Muscle layer of duodenum (tissue), 2 donors: ENCODE measurements around the gene ABCG2.

Experiments used
- H3K27ac ChIP-seq: one replicate; pipeline ENCODE4 v1.7.0; 2013; ENCODE audit warnings: mild to moderate bottlenecking, low read length
- H3K27me3 ChIP-seq: one replicate; pipeline ENCODE4 v1.7.0; 2013; ENCODE audit warnings: low read depth, mild to moderate bottlenecking, control low read depth, low read length
- H3K36me3 ChIP-seq, 2 donors: one replicate each; pipeline ENCODE4 v1.7.0; 2013; ENCODE audit warnings: low read length in 2 of 2, control low read depth in 1 of 2, mild to moderate bottlenecking in 1 of 2; ENCODE audit not compliant: insufficient read depth in 2 of 2, control insufficient read depth in 1 of 2
- H3K4me1 ChIP-seq, 2 donors: one replicate each; pipeline ENCODE4 v1.7.0; 2013; ENCODE audit warnings: low read length in 2 of 2, mild to moderate bottlenecking in 2 of 2, control low read depth in 1 of 2, moderate library complexity in 1 of 2; ENCODE audit not compliant: insufficient read depth in 2 of 2, control insufficient read depth in 1 of 2
- H3K4me3 ChIP-seq, 2 donors: one replicate each; pipeline ENCODE4 v1.7.0; 2013; ENCODE audit warnings: low read length in 2 of 2, low read depth in 1 of 2, mild to moderate bottlenecking in 1 of 2
- H3K9me3 ChIP-seq, 2 donors: one replicate each; pipeline ENCODE4 v1.7.0; 2013; ENCODE audit warnings: low read length in 2 of 2, control low read depth in 1 of 2, mild to moderate bottlenecking in 1 of 2; ENCODE audit not compliant: control insufficient read depth in 1 of 2
- donor health status: healthy.

ABCG2 gene

DNA sequence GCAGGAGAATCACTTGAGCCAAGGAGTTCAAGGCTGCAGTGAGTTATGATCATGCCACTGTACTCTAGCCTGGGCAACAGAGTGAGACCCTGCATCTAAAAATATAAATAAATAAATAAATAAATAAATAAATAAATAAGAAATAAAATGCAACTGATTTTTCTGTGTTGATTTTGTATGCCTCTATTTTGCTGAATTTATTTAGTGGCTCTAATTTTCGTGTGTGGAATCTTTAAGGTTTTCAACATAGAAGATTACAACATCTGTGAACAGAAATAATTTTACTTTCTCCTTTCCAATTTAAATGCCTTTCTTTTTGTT is 30.9 kb upstream of the ABCG2 start:
- no peaks in the 10 kb centered on the region for H3K9me3 ChIP-seq

GRCh38 chr4:88188738-88189417 is 30.4 kb upstream of the ABCG2 start:
- Histone ChIP-seq H3K4me3 (no peak overlapping the region), H3K27me3 (no peaks in the 10 kb centered on the region), H3K27ac (no peak overlapping the region), H3K4me1 (no peaks in the 10 kb centered on the region), H3K9me3 (no peaks in the 10 kb centered on the region), H3K36me3 (no peaks in the 10 kb centered on the region)

More for the DNA sequence above, 30.9 kb upstream of the ABCG2 start:
- Histone ChIP-seq H3K27me3 (no peaks in the 10 kb centered on the region), H3K4me3 (no peak overlapping the region), H3K27ac (no peak overlapping the region), H3K4me1 (no peaks in the 10 kb centered on the region), H3K36me3 (no peaks in the 10 kb centered on the region)

DNA sequence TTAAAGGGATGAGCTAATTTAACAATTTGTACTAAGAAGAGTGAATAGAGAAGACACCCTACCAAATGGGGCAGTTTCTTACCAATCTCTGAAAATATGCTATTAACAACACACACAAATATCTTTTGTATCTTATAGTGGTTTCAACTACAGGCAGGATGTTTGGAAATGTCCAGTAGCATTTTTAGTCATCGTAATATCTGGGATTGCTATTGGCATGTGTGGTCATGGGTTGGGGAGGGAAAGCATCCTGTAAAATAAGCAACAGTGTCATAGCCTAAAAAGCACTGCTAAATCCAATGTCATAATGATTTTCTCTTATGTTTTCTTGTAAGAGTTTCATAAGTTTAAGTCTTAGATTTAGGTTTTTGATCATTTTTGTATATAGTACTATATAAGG is 29.3 kb upstream of the ABCG2 start:
- H3K36me3 ChIP-seq: no peaks in the 10 kb centered on the region
- no peaks in the 10 kb centered on the region for H3K4me1 ChIP-seq
- H3K9me3 ChIP-seq: no peaks in the 10 kb centered on the region
- H3K4me3 ChIP-seq: no peak overlapping the region
- H3K27ac ChIP-seq: no peak overlapping the region
- no peaks in the 10 kb centered on the region for H3K27me3 ChIP-seq

GRCh38 chr4:88185906-88186305 is 27.5 kb upstream of the ABCG2 start:
- Histone ChIP-seq H3K27me3 (no peaks in the 10 kb centered on the region), H3K4me3 (no peak overlapping the region), H3K9me3 (no peaks in the 10 kb centered on the region), H3K36me3 (no peaks in the 10 kb centered on the region), H3K4me1 (no peaks in the 10 kb centered on the region), H3K27ac (no peak overlapping the region)

- H3K36me3 ChIP-seq: no peaks in the 10 kb centered on the region
- H3K4me1 ChIP-seq: no peaks in the 10 kb centered on the region
- H3K27me3 ChIP-seq: no peaks in the 10 kb centered on the region
- H3K27ac ChIP-seq: no peak overlapping the region
- H3K9me3 ChIP-seq: no peaks in the 10 kb centered on the region
- H3K4me3 ChIP-seq: no peak overlapping the region
Observed at GRCh38 chr4:88179261-88179660, 20.8 kb upstream of the ABCG2 start.

- Histone ChIP-seq H3K4me3 (no peak overlapping the region), H3K27me3 (no peaks in the 10 kb centered on the region), H3K4me1 (no peaks in the 10 kb centered on the region), H3K9me3 (no peaks in the 10 kb centered on the region), H3K36me3 (no peaks in the 10 kb centered on the region), H3K27ac (no peak overlapping the region)
Observed at GRCh38 chr4:88178626-88179231, 20.3 kb upstream of the ABCG2 start.

DNA sequence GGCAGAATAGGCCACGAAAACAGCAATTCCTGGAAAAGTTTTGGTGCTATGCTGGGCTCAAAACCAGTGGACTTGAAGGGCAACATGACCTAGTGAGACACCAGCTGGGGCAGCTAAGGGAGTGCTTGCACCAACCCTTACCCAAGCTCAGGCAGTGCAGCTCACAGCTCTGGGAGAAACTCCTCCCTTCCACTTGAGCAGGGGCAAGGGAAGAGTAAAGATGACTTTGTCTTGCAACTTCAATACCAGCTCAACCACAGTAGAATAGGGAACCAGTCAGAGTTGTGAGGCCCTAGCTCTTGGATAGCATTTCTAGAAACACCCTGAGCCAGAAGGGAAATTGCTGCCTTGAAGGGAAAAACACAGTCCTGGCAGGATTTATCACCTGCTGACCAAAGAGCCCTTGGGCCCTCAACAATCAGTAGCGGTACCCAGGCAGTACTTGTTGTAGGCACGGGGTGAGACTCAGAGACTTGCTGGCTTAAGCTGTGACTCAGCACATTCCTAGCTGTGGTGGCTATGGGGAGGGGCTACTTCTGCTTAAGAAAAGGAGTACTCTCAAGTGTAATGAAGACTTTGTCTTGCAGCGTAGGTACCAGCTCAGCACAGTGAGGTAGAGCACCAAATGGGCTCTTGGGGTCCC is 19.7 kb upstream of the ABCG2 start:
- H3K4me1 ChIP-seq: no peaks in the 10 kb centered on the region
- H3K9me3 ChIP-seq: no peaks in the 10 kb centered on the region
- no peak overlapping the region for H3K4me3 ChIP-seq
- no peaks in the 10 kb centered on the region for H3K36me3 ChIP-seq
- H3K27me3 ChIP-seq: no peaks in the 10 kb centered on the region
- H3K27ac ChIP-seq: no peak overlapping the region

GRCh38 chr4:88172987-88173386 is 14.5 kb upstream of the ABCG2 start:
- H3K9me3 ChIP-seq: no peaks in the 10 kb centered on the region
- H3K27me3 ChIP-seq: no peaks in the 10 kb centered on the region
- H3K4me1 ChIP-seq: no peaks in the 10 kb centered on the region
- H3K27ac ChIP-seq: no peak overlapping the region
- H3K4me3 ChIP-seq: no peak overlapping the region
- no peaks in the 10 kb centered on the region for H3K36me3 ChIP-seq

DNA sequence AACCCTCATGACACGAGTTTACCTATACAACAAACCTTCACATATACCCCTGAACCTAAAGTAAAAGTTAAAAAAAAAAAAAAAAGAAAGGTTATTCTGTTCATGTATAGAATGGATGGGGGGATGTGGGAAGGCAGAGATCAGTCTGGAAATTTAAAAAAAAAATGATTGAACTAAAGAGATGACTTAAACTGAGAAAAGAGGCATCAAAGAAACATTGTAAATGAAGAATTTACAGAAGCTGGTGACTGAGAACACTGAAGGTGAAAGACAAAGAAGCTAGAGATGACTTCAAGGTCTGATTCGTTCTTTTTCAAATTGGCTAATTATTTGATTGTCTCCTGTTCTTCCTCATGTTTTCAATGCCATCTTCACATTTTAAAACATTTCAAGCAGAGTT is 12.8 kb upstream of the ABCG2 start:
- no peaks in the 10 kb centered on the region for H3K4me1 ChIP-seq

DNA sequence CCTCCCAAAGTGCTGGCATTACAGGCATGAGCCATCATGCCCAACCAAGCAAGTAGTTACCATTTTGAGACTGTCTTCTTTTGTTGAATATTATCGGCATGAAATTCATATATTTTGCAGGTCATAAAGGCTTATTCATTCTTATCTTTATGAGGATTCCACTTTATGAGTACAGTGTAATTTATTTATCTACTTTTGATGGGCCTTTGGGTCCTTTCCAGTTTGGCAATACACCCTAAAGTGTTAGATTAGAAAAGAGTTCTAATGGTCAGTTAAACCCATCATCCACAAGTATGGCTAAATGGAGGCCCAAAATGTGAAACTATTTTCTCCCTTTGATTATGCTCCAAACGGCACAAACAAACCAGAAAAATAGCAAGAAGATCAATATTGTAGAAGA is 10.9 kb upstream of the ABCG2 start:
- Histone ChIP-seq H3K4me1 (no peaks in the 10 kb centered on the region), H3K27ac (no peak overlapping the region), H3K4me3 (no peak overlapping the region), H3K9me3 (no peaks in the 10 kb centered on the region), H3K27me3 (no peaks in the 10 kb centered on the region), H3K36me3 (no peaks in the 10 kb centered on the region)

More for the DNA sequence above, 12.8 kb upstream of the ABCG2 start:
- Histone ChIP-seq H3K27me3 (no peaks in the 10 kb centered on the region), H3K9me3 (no peaks in the 10 kb centered on the region), H3K36me3 (no peaks in the 10 kb centered on the region), H3K4me3 (no peak overlapping the region), H3K27ac (no peak overlapping the region)

DNA sequence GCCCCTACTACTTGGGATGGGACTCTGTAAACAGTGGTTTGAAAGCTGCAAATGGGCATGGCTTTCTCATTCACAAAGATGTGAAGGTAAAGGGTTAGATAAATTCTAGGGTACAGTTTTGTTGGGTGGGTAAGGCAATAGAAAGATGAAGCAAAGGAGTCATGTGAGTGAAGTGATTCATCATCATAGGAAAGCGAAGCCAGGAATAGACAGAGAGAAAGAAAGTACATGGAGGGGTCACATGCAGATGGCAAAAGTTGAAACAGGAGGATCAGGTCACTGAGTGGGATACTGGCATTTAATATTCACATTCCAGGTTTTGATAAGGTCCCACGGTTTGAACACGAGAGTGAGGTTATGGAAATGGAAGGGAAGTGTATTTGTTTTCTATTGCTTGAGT is 8.2 kb upstream of the ABCG2 start:
- no peaks in the 10 kb centered on the region for H3K36me3 ChIP-seq
- H3K9me3 ChIP-seq: no peaks in the 10 kb centered on the region
- H3K27me3 ChIP-seq: no peaks in the 10 kb centered on the region
- no peaks in the 10 kb centered on the region for H3K4me1 ChIP-seq
- no peak overlapping the region for H3K27ac ChIP-seq
- no peak overlapping the region for H3K4me3 ChIP-seq

DNA sequence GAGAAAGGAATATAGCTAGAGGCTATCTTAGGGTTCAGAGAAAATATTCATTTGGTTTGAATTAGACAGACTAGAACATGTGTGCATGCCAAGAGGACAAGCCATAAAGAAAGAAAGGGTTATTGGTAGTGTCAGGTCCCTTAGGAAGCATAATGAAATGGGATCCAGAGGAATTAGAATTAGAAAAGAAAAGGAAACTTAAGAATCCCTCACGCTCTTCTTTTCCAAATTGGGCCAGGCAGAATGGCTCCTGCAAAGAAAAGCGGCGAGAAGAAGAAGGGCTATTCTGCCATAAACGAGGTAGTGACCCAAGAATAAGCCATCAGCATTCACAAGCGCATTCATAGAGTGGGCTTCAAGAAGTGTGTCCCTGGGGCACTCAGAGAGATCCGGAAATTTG is 4.9 kb upstream of the ABCG2 start:
- H3K36me3 ChIP-seq: no peaks in the 10 kb centered on the region
- no peak overlapping the region for H3K4me3 ChIP-seq
- no peaks in the 10 kb centered on the region for H3K9me3 ChIP-seq
- H3K27ac ChIP-seq: no peak overlapping the region
- peaks cover 0 to 4% of the 10 kb centered on the region in 2 donors for H3K4me1 ChIP-seq
- H3K27me3 ChIP-seq: peaks cover 2% of the 10 kb centered on the region
